Activated naive CD8-positive, alpha-beta T cell treated with anti-CD3 and anti-CD28 coated beads, Interleukin-2, amount 50 U/mL, for 16 hours (primary cell): ENCODE results near the gene JARID2.
"Not testable (repeated sequence)": the region's sequence is repeated elsewhere in the genome, so short reads cannot be mapped to it uniquely, and the experiment has no call there.

Experiments used
- DNase-seq: peaks from one replicate; pipeline ENCODE4 v3.0.0-alpha.2; 2020; ENCODE audit warnings: low read depth, low spot score

The JARID2 gene

DNA sequence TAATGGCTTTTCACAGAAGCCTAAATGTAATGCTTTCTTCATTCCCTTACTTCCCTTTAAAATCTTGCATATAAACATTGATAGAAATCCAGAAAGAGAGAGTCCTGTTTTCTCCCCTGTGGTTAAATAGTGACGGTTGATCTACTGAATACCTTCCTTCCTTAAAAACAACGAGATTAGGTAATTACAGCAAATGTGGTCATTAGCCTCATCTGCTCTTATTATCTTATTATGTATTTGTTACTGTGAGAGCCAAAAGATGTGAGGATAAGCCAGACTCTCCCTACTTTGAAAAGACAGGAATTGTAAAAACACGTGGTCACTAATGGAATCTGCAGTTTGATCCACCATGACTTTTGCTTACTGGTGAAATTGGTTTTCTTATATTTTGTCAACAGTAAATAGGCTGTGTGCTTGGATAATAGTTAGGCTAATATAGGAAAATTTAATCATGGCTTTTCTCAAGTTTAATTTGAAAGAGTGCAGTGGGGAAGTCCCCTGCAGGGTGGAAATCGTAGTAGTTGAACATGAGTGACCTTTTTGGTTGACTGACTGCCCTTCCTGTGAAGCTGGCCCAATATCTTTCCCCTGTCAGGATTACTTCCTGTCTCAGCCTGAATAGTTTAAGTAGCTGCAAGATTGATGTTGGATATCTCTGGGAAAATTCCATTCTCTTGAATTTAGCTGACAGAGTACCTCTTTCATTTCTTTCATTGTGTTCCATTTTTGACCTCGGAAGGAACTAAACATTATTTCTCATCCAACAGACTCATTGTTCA is 62.8 kb downstream of the JARID2 start:
- no peak for DNase-seq

GRCh38 chr6:15309611-15310283 is 63.9 kb downstream of the JARID2 start:
- no peak for DNase-seq

GRCh38 chr6:15310680-15311079 is 64.8 kb downstream of the JARID2 start:
- DNase-seq, result no peak

DNA sequence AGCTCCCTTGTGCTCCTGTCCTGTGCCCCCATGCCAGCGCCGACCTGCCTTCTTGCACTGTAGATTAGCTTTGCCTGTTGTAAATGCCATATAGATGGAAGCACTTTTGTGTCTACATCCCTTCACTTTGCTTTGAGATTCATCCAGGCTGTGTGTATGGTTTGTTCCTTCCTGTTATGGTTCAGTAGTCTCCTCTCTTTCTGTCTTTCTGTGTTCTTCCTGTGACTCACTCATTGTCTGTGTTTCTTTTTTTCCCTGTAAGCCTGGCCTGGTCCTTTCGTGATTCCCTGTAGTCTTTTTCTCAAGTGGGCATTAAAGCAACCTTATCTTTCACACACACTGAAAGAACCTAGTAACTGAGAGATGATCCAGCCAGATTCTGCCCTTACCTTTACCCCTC is 66.6 kb downstream of the JARID2 start:
- DNase-seq, result no peak

- DNase-seq, result no peak
These were observed 67.5 kb downstream of the JARID2 start for GRCh38 chr6:15313367-15313766.

DNA sequence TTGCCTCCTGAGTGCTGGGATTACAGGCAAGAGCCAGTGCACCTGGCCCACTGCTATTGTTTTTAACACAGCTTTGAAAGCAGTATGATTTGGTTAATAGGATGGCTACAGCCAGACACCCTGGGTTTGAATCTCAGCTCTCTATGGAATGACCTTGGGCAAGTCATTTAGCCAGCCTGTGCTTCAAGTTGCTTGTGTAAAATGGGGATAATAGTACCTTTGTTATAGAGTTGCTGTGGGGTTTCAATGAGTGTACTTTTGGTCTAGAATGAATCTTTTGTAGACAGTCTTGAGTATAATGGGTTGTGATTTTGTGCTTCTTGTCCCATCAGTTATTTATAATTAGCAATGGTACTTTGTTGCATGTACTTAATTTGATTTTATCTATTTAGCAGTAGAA is 70.9 kb downstream of the JARID2 start:
- no peak for DNase-seq

- no peak for DNase-seq
These were observed 71.4 kb downstream of the JARID2 start for GRCh38 chr6:15317251-15317650.

GRCh38 chr6:15317934-15318902 is 72.3 kb downstream of the JARID2 start:
- DNase-seq, result no peak

DNA sequence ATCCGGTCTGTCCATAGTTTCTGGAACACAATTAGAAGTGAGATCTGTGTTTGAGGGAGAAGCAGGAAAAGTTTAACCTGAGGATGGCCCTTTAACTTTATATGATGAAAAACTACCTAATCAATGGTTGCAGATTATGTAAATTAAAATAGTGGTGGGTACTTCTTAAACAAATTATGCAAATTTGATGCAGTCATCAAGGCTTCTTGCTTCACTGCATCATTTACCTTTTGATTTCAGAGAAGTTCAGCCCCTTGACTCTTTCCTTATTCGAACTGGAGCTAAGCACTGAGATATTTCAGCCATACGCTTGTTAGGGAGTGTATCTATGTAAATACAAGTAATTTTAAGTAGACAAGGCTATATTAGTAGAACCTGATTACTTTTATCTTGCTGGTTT is 73.8 kb downstream of the JARID2 start:
- DNase-seq, result no peak

- no peak for DNase-seq
These were observed 74.8 kb downstream of the JARID2 start for GRCh38 chr6:15320693-15321092.

DNA sequence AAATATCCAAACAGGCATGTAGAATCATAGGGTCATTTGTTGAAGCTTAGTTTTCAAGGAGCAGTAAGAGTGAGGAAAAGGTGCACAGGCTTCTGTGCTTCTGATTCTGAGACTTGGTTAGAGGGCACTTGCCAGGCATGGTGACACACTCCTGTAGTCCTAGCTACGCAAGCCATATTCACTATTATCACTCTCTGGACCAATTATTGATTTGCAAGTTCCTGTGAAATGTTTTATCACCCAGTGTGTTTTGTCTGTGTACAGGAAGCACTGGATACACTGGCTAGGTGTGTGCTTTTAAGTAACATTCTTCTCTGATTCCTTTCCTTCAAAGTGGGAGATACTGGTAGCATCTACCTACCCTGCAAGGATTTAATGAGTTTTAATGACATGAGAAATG is 76.3 kb downstream of the JARID2 start:
- no peak for DNase-seq

DNA sequence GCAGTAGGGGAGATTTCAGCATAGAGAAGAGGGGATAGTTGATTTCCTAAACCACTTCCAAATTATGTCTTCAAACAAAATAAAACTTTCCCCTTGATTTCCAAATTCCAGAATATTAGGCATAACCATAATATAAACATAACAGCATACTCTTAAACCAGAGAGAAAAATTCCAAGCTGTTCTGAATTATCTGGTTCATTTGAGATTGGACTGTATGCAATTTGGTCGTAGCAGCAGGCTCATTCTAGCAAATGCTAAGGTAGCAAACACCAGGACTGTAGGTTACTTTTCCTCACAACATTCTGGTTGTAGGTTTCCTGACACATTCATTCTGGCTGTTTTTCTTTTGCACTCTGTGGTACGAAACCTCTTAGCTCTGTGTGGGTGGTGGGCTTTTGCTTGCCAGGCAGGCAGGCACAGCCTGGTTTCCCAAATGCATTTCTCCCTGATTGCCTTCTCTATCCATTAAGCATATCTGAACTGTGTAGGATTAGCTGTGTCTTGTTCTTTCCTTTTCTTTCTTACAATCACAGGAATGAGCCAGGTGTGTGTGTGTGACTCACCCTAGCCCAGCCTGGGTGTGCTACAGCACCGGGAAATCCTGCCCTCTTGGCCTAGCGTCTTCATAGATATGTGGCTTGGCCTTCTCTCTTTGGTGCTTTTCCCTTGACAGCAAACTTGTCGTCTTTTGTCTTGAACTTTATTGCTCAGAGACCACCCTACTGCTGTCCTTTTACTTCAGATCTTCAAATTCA is 77.1 kb downstream of the JARID2 start:
- DNase-seq, result no peak

DNA sequence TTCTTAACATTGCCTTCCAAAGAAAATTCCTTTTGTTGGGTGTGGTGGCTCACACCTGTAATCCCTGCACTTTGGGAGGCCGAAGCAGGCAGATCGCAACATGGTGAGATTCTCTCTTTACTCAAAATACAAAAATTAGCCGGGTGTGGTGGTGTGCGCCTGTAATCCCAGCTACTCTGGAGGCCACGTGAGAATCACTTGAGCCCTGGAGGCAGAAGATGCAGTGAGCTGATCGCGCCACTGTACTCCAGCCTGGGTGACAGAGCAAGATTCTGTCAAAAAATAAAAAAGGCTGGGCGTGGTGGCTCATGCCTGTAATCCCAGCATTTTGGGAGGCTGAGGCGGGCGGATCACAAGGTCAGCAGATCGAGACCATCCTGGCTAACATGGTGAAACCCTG is 77.7 kb downstream of the JARID2 start:
- not testable (repeated sequence) for DNase-seq

DNA sequence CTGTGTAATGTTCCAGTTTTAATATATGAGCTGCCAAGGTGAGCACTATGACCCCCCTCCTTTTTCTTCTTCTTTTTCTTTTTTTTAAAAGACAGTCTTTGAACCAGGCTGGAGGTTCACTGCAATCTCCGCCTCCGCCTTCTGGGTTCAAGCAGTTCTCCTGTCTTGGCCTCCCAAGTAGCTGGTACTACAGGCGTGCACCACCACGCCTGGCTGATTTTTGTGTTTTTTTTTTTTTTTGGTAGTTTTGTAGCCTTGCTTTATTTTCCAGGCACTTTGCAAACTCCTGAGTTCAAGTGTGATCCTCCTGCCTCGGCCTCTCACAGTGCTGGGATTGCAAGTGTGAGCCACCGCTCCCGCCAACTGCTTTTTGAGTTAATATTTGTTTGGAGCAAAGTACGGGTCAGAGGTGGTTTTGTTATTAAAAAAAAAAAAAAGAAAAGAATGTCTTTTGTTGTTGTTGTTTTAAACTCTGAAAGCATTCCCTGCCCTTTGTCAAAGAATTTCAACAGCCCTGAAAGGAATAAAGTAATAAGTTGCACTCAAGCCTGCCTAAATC is 78.6 kb downstream of the JARID2 start:
- DNase-seq, result no peak

- DNase-seq, result no peak
These were observed 79.7 kb downstream of the JARID2 start for GRCh38 chr6:15325540-15325955.

DNA sequence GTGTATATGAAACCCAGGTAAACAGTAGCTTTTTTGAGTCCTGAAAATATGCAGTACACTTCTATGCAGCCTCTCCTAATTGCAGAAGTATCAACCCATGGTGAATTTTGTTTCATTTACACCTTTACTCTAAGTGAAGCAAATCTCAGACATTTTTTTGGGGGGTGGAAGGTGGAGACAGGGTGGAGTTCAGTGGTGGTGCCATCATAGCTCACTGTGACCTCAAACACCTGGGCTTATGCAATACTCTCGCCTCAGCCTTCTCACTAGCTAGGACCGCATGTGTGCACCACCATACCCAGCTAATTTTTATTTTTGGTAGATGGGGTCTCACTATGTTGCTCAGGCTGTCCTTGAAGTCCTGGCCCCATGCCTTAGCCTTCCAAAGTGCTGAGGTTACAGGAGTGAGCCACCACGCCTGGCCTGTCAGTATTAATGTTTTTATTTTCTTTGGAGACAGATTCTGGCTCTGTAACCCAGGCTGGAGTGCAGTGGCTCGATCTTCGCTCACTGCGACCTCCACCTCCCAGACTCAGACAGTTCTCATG is 80.3 kb downstream of the JARID2 start:
- no peak for DNase-seq

DNA sequence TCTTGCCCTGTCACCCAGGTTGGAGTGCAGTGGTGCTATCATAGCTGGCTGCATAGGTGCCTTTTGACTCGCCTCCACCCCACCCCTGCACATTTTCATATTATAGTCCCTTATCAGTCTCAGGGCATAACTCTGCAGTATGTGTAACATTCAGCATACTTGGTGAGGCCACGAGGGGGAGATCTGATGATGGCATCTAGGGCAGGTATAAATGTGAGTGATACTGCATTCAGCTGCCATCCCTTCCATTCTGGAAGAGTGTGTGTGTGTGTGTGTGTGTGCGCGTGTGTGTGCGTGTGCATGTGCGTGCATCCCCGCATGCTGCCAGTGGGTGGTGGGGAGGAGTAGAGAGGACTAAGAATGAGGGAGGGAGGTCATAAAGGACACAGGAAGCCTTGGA is 81.4 kb downstream of the JARID2 start:
- DNase-seq, result peak; percentile 9

DNA sequence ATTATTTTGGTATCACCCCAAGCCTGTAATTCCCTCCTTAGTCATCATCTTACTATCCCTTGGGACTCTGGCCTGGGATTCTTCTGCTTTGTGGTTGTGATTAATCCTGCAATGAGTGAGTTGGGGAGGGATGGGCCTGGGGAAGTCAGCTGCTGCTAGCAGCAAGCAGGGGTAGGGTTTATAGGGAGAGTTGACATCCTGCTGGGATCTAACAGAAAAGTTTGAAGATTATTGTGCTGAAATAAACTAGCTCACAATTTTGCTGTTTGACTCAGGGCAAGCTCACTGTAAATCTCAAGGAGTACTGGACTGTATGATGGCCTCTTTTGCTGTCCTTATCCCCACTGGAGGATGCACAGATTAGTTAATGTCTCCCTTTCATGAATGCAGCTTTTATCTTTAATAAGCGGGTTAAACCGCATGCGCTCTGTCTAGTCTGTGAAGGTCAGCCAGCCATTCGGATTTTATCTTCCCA is 83.4 kb downstream of the JARID2 start:
- no peak for DNase-seq

DNA sequence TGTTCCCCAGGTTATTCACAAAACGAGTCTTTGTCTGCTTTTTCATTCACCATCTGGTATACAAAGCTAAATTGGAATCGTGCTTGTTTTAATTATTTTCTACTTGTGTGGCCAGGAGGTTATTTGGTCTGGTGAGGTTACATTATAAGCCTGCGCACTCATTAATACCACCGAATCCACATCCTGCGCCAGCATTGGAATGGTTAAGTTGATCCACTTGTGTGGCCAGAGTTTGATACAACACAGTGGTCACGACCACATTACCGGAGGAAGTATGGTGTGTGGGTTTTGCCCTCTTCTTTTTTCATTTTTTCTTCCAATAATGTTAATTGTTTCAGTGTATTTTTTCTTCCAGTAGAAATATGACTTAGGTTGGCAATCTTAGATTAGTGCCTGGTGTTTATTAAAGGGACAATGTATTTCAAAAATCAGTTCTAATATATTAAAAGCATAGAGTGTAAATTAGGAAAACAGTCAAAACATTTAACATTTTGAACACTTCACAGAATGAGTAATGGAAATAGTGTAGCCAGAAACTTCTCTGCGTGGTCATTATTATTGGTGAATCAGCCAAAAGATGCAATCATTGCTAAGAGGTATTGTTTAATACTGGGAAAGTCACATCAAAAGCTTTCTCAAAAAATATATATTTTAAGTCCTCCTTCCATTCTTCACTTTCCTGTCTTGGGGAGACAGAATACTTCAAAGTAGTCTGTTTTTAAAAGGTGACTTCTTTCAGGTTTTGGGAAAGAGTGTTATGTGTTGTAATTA is 84.5 kb downstream of the JARID2 start:
- no peak for DNase-seq

DNA sequence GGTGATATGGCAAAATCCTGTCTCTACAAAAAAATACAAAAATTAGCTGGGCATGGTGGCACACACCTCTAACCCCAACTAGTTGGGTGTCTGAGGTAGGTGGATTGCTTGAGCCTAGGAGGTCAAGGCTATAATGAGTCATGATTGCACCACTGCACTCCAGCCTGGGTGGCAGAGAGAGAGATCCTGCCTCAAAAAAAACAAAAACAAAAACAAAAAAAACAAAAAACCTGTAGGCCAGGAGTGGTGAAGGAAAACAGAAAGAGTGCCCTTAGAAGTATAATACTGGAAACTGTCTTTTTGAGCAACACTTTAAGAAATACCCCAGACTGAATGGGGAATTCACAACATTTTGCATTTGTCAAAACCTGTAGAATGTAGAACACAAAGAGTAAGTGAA is 85.3 kb downstream of the JARID2 start:
- no peak for DNase-seq
